Neural cell (in vitro differentiated cells): ENCODE results near the gene RASAL2. TPM values are rescaled to one million over a fixed set of nuclear protein-coding genes. Genes with fewer than 3 reads are reported as not detected.

Experiments
- H2AFZ ChIP-seq: fragments of 200-600, 300-800 bp; sonication (generic), shearing (Covaris generic); 2 replicates; pipeline ENCODE4 v1.6.0; 2014; ENCODE audit warnings: low read depth, mild to moderate bottlenecking, antibody characterized with exemption, low read length, moderate library complexity
- H3F3A ChIP-seq: fragments of 200-600 bp; shearing (Covaris generic); 2 replicates; pipeline ENCODE4 v1.6.1; 2016; ENCODE audit warnings: mild to moderate bottlenecking, moderate library complexity, mixed read lengths, antibody characterized with exemption, low read length; ENCODE audit not compliant: insufficient read depth, poor library complexity, severe bottlenecking
- H3K27ac ChIP-seq: fragments of 200-600, 300-800 bp; sonication (generic), shearing (Covaris generic); 2 replicates; pipeline ENCODE4 v1.5.1; 2014; ENCODE audit warnings: mild to moderate bottlenecking, low read length, moderate library complexity
- H3K27me3 ChIP-seq: fragments of 300-800, 200-600 bp; sonication (generic), shearing (Covaris generic); 2 replicates; pipeline ENCODE4 v1.6.0; 2014; ENCODE audit warnings: mild to moderate bottlenecking, low read depth, low read length, moderate library complexity; ENCODE audit not compliant: insufficient read depth
- H3K36me3 ChIP-seq: fragments of 300-800, 200-600 bp; sonication (generic), shearing (Covaris generic); 2 replicates; pipeline ENCODE4 v1.5.1; 2014; ENCODE audit warnings: mild to moderate bottlenecking, antibody characterized with exemption, low read length, moderate library complexity; ENCODE audit not compliant: insufficient read depth
- H3K4me2 ChIP-seq: fragments of 300-800, 200-600 bp; sonication (generic), shearing (Covaris generic); 2 replicates; pipeline ENCODE4 v1.6.0; 2014; ENCODE audit warnings: mild to moderate bottlenecking, low read length
- H3K4me3 ChIP-seq: fragments of 300-800, 200-600 bp; sonication (generic), shearing (Covaris generic); 2 replicates; pipeline ENCODE4 v1.5.1; 2014; ENCODE audit warnings: mild to moderate bottlenecking, low read length, moderate library complexity
- H3K79me2 ChIP-seq: fragments of 200-600 bp; shearing (Covaris generic); replicated peaks from 2 replicates; pipeline ENCODE4 v1.6.0; 2014; ENCODE audit warnings: mild to moderate bottlenecking, low read length, moderate library complexity; ENCODE audit not compliant: insufficient read depth
- H3K9ac ChIP-seq: fragments of 300-800, 200-600 bp; sonication (generic), shearing (Covaris generic); 2 replicates; pipeline ENCODE4 v1.6.1; 2016; ENCODE audit warnings: mild to moderate bottlenecking, low read length, mixed read lengths
- H3K9me2 ChIP-seq: fragments of 200-600 bp; shearing (Covaris generic); 2 replicates; pipeline ENCODE4 v1.6.1; 2016; ENCODE audit warnings: mild to moderate bottlenecking, low read length, mixed read lengths; ENCODE audit not compliant: insufficient read depth
- H3K9me3 ChIP-seq: fragments of 200-600, 300-800 bp; sonication (generic), shearing (Covaris generic); 2 replicates; pipeline ENCODE4 v1.6.1; 2016; ENCODE audit warnings: mild to moderate bottlenecking, mixed run types, low read length, moderate library complexity, mixed read lengths
- H4K20me1 ChIP-seq: fragments of 200-600 bp; shearing (Covaris generic); 2 replicates; pipeline ENCODE4 v1.6.1; 2016; ENCODE audit warnings: mild to moderate bottlenecking, mixed run types; ENCODE audit not compliant: insufficient read depth
- CTCF ChIP-seq: fragments of 450-650 bp; IDR thresholded peaks from 2 replicates; pipeline ENCODE4 v1.5.1; 2014; ENCODE audit warnings: antibody characterized with exemption, mild to moderate bottlenecking, moderate library complexity; ENCODE audit not compliant: poor library complexity, severe bottlenecking
- EP300 ChIP-seq: fragments of 450-650 bp; conservative IDR thresholded peaks from 2 replicates; pipeline ENCODE4 v1.6.1; 2014; ENCODE audit warnings: antibody characterized with exemption, mild to moderate bottlenecking, moderate library complexity; ENCODE audit not compliant: poor library complexity, severe bottlenecking
- EZH2 ChIP-seq: fragments of 200-600, 300-800 bp; shearing (Covaris generic), sonication (generic); IDR thresholded peaks from 2 replicates; pipeline ENCODE4 v1.6.1; 2014; ENCODE audit warnings: antibody characterized with exemption, low read length, borderline replicate concordance, mild to moderate bottlenecking; ENCODE audit not compliant: insufficient read depth, poor library complexity, severe bottlenecking
- MXI1 ChIP-seq: fragments of 450-650 bp; conservative IDR thresholded peaks from 2 replicates; pipeline ENCODE4 v1.6.1; 2014; ENCODE audit warnings: antibody characterized with exemption, mild to moderate bottlenecking; ENCODE audit not compliant: poor library complexity, severe bottlenecking
- POLR2AphosphoS5 ChIP-seq: IDR thresholded peaks from 2 replicates; pipeline ENCODE4 v1.6.1; 2012
- RAD21 ChIP-seq: fragments of 450-650 bp; conservative IDR thresholded peaks from 2 replicates; pipeline ENCODE4 v1.6.1; 2014; ENCODE audit warnings: antibody characterized with exemption, mild to moderate bottlenecking, moderate library complexity
- REST ChIP-seq: IDR thresholded peaks from 2 replicates; pipeline ENCODE4 v1.6.1; 2012; ENCODE audit warnings: borderline replicate concordance
- SMC3 ChIP-seq: fragments of 450-650 bp; conservative IDR thresholded peaks from 2 replicates; pipeline ENCODE4 v1.6.1; 2014; ENCODE audit warnings: antibody characterized with exemption, mild to moderate bottlenecking, moderate library complexity; ENCODE audit not compliant: poor library complexity
- TAF1 ChIP-seq: IDR thresholded peaks from 2 replicates; pipeline ENCODE4 v1.6.1; 2012; ENCODE audit warnings: low read depth
- polyA plus RNA-seq: library from polyadenylated mRNA; depleted of rRNA; stranded (reverse); fragments of >200 nt; gene quantifications from 2 replicates; pipeline ENCODE4 v1.2.3, GENCODE V29; 2014

RASAL2 gene
- polyA plus RNA-seq, 1 donor from 2014 or later = 73.3 TPM

DNA sequence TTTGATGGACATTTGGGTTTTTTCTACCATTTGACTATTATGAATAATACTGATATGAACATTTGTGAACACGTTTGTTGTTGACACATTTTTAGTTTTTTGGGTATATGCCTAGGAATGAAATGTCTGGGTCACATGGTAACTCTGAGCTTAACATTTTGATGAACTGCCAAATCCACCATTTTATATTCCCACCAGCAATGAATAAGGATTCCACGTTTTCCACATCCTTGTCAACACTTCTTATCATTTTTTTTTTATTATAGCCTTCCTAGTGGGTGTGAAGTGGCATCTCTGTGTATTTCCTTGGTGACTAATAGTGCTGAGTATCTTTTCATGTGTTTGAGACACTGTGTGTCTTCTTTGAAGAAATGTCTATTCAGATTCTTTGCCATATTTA lies 67.6 kb downstream of the RASAL2 start:
- H3K27me3 ChIP-seq = no peaks in the 10 kb centered on the region
- no peak overlapping the region for H3K27ac ChIP-seq
- no peaks in the 10 kb centered on the region for H3K36me3 ChIP-seq
- no peaks in the 10 kb centered on the region for H4K20me1 ChIP-seq
- no peaks in the 10 kb centered on the region for H3F3A ChIP-seq
- TF ChIP-seq EP300 = no peak
- TF ChIP-seq MXI1 = no peak
- TF ChIP-seq CTCF = no peak
- no peak for TF ChIP-seq SMC3
- TF ChIP-seq REST = no peak
- TF ChIP-seq RAD21 = no peak
- TF ChIP-seq POLR2AphosphoS5 = no peak
- TF ChIP-seq EZH2 = no peak
- no peak for TF ChIP-seq TAF1
- peaks cover 7% of the 10 kb centered on the region for H3K79me2 ChIP-seq
- H3K4me2 ChIP-seq = no peak overlapping the region
- no peak overlapping the region for H3K9ac ChIP-seq
- no peaks in the 10 kb centered on the region for H3K9me3 ChIP-seq
- H3K9me2 ChIP-seq = no peaks in the 10 kb centered on the region
- no peak overlapping the region for H2AFZ ChIP-seq
- no peak overlapping the region for H3K4me3 ChIP-seq

DNA sequence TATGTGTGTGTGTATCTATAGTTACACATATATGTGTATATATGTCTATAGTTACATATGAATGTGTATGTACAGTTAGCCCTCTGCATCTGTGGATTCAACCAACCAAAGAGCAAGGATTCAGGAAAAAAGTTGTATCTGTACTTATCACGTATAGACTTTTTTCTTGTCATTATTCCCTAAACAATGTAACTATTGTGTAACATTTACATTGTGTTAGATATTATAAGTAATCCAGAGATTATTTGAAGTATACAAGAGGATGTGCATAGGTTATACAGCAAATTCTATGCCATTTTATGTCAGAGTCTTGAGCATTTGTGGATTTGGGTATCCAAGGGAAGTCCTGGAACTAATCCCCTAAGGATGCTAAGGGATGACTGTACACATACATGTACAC lies 71.3 kb downstream of the RASAL2 start:
- no peaks in the 10 kb centered on the region for H3K79me2 ChIP-seq
- no peak overlapping the region for H3K9ac ChIP-seq

More for the DNA sequence above, 71.3 kb downstream of the RASAL2 start:
- TF ChIP-seq SMC3 (no peak), REST (no peak), RAD21 (no peak), TAF1 (no peak), CTCF (no peak), POLR2AphosphoS5 (no peak), EP300 (no peak), EZH2 (no peak), MXI1 (no peak)
- Histone ChIP-seq H3F3A (no peaks in the 10 kb centered on the region), H3K27me3 (no peaks in the 10 kb centered on the region), H3K9me3 (no peaks in the 10 kb centered on the region), H3K4me3 (no peak overlapping the region), H2AFZ (no peak overlapping the region), H3K4me2 (no peak overlapping the region), H3K36me3 (no peaks in the 10 kb centered on the region), H3K9me2 (no peaks in the 10 kb centered on the region), H3K27ac (no peak overlapping the region), H4K20me1 (no peaks in the 10 kb centered on the region)
